Suprapubic skin (tissue), 4 donors: ENCODE data around the gene MAPKAPK2.

Source experiments
- CTCF ChIP-seq, 2 donors: fragments of 200-600 bp in 1 of 2; fragments of 450-650 bp in 1 of 2; sonication (generic) in 1 of 2; IDR thresholded peaks; one replicate each; pipeline ENCODE4 v1.5.1; 2016 to 2019; ENCODE audit warnings: antibody characterized with exemption in 2 of 2, mild to moderate bottlenecking in 1 of 2, moderate library complexity in 1 of 2
- POLR2A ChIP-seq, 2 donors: fragments of 450-650 bp; IDR thresholded peaks; one replicate each; pipeline ENCODE4 v1.6.1; 2017; ENCODE audit warnings: antibody characterized with exemption in 2 of 2, mild to moderate bottlenecking in 2 of 2, moderate library complexity in 2 of 2
- POLR2AphosphoS5 ChIP-seq, 3 donors: sonication (generic); formaldehyde crosslinking; IDR thresholded peaks; one replicate each; pipeline ENCODE4 v1.6.1; 2017; ENCODE audit warnings: antibody characterized with exemption in 3 of 3

- TF ChIP-seq CTCF (IDR thresholded peaks at IDR 0.05) (no peak), POLR2AphosphoS5 (IDR thresholded peaks at IDR 0.05) (no peak), POLR2A (IDR thresholded peaks at IDR 0.05) (no peak)
Measured at GRCh38 chr1:206704226-206704625, 19.5 kb downstream of the MAPKAPK2 start.
